OCI-LY3 (cell line): Measurements from ENCODE around the gene TMEM184B.

Experiments
- H2AFZ ChIP-seq: fragments of 200-600, 300-600 bp; shearing (Covaris generic); 2 replicates; pipeline ENCODE4 v1.6.0; 2014; ENCODE audit warnings: antibody characterized with exemption, low read depth, low read length
- H3K27ac ChIP-seq: fragments of 200-600, 300-600 bp; sonication (generic); 2 replicates; pipeline ENCODE4 v1.5.1; 2014; ENCODE audit warnings: mild to moderate bottlenecking, low read length, moderate library complexity, mixed read lengths
- H3K27me3 ChIP-seq: fragments of 200-600, 300-600 bp; sonication (generic); 2 replicates; pipeline ENCODE4 v1.6.1; 2014; ENCODE audit warnings: low read depth, low read length, mixed read lengths
- H3K36me3 ChIP-seq: fragments of 200-600, 300-600 bp; sonication (generic); replicated peaks from 2 replicates; pipeline ENCODE3; 2014; ENCODE audit warnings: low read depth, low read length, mixed read lengths
- H3K4me1 ChIP-seq: fragments of 300-600, 200-600 bp; sonication (generic); 2 replicates; pipeline ENCODE4 v1.6.1; 2014; ENCODE audit warnings: low read length, mixed read lengths
- H3K4me2 ChIP-seq: fragments of 200-600, 300-600 bp; sonication (generic); 2 replicates; pipeline ENCODE4 v1.6.1; 2014; ENCODE audit warnings: low read length, mixed read lengths
- H3K4me3 ChIP-seq: fragments of 300-600, 200-600 bp; sonication (generic); 2 replicates; pipeline ENCODE4 v1.5.1; 2014; ENCODE audit warnings: antibody characterized with exemption, mild to moderate bottlenecking, low read length, moderate library complexity
- H3K79me2 ChIP-seq: fragments of 300-600, 200-600 bp; shearing (Covaris generic); 2 replicates; pipeline ENCODE4 v1.6.1; 2014; ENCODE audit warnings: mild to moderate bottlenecking, low read length, mixed read lengths
- H3K9ac ChIP-seq: fragments of 300-600, 200-600 bp; shearing (Covaris generic); 2 replicates; pipeline ENCODE4 v1.6.0; 2014; ENCODE audit warnings: mild to moderate bottlenecking, low read length, moderate library complexity
- H3K9me3 ChIP-seq: fragments of 200-600, 300-600 bp; shearing (Covaris generic); 2 replicates; pipeline ENCODE4 v1.6.1; 2014; ENCODE audit warnings: low read length, mixed read lengths; ENCODE audit not compliant: insufficient read depth
- H4K20me1 ChIP-seq: fragments of 200-600, 300-600 bp; sonication (generic); 2 replicates; pipeline ENCODE4 v1.6.1; 2016; ENCODE audit warnings: low read length, mixed read lengths; ENCODE audit not compliant: insufficient read depth
- CTCF ChIP-seq: fragments of 200-600, 300-600 bp; sonication (generic); IDR thresholded peaks from 2 replicates; pipeline ENCODE4 v1.5.1; 2014; ENCODE audit warnings: antibody characterized with exemption, low read length, low read depth
- EZH2phosphoT487 ChIP-seq: fragments of 200-600 bp; shearing (Covaris generic); IDR thresholded peaks from 2 replicates; pipeline ENCODE4 v1.6.1; 2018; ENCODE audit warnings: antibody characterized with exemption, mixed run types, low read depth

Gene TMEM184B

GRCh38 chr22:38260761-38261681, 11.8 kb downstream of the TMEM184B start:
- Histone ChIP-seq H3K27me3 (no peaks in the 10 kb centered on the region), H2AFZ (no peak overlapping the region), H3K4me1 (peaks cover 57% of the 10 kb centered on the region), H3K36me3 (peaks cover 45% of the 10 kb centered on the region), H3K4me3 (peak overlapping the region; percentile 64), H3K4me2 (peak overlapping the region; percentile 69), H3K27ac (peak overlapping the region; percentile 90), H3K79me2 (peaks cover 95% of the 10 kb centered on the region), H4K20me1 (peaks cover 75% of the 10 kb centered on the region), H3K9ac (peak overlapping the region; percentile 72), H3K9me3 (no peaks in the 10 kb centered on the region)
- TF ChIP-seq EZH2phosphoT487 (no peak), CTCF (peak; percentile 44)

DNA sequence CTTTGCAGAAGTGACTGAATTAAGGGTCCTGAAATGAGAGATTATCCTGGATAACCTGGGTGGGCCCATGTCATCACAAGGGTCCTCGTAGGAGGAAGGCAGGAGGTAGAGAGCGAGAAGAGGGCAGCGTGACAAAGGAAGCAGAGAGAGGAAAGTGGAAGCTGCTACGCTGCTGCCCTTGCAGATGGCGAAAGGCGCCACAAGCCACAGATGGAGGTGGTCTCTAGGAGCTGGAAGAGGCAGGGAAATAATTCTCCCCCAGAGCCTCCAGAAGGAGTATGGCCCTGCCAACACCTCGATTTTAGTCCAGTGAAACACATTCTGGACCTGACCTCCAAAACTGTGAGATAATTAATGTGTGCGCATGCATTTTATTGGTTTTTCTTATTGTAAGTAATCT, 13.4 kb downstream of the TMEM184B start:
- H3K27me3 ChIP-seq: no peaks in the 10 kb centered on the region
- H3K4me1 ChIP-seq: peaks cover 57% of the 10 kb centered on the region
- peak overlapping the region; percentile 90 for H3K27ac ChIP-seq
- H3K79me2 ChIP-seq: peaks cover 95% of the 10 kb centered on the region
- peaks cover 68% of the 10 kb centered on the region for H4K20me1 ChIP-seq
- H3K4me3 ChIP-seq: no peak overlapping the region
- peaks cover 35% of the 10 kb centered on the region for H3K36me3 ChIP-seq
- H3K4me2 ChIP-seq: peak overlapping the region; percentile 69
- TF ChIP-seq EZH2phosphoT487 (no peak), CTCF (no peak)
- no peaks in the 10 kb centered on the region for H3K9me3 ChIP-seq
- peak overlapping the region; percentile 51; the same call in 1 of the 2 replicates for H3K9ac ChIP-seq
- H2AFZ ChIP-seq: no peak overlapping the region

DNA sequence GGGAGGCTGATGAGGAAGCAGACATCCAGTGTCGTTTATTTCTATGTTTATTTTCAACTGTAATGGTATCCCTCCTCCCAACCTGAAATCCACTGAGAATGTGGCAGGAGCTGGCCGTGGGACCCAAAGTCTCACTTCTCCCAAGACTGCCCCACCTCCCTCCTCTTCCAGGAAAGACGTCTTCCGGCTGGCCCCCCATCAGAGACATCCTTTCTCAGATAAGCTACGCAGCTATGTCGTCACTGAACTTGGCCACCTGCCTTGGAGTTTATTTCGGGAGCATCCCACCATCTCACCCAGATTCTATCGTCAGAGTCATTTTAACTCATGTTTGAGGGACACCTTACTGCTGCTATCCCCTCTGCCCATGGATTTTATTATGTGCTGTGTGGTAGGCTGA, 13.9 kb downstream of the TMEM184B start:
- Histone ChIP-seq H2AFZ (no peak overlapping the region), H4K20me1 (peaks cover 68% of the 10 kb centered on the region), H3K27ac (peak overlapping the region; percentile 90; the same call in 1 of the 2 replicates)

More for the DNA sequence above, 13.9 kb downstream of the TMEM184B start:
- H3K36me3 ChIP-seq: peaks cover 30% of the 10 kb centered on the region
- no peaks in the 10 kb centered on the region for H3K27me3 ChIP-seq
- peak overlapping the region; percentile 51; the same call in 1 of the 2 replicates for H3K9ac ChIP-seq
- H3K4me3 ChIP-seq: no peak overlapping the region
- peaks cover 95% of the 10 kb centered on the region for H3K79me2 ChIP-seq
- TF ChIP-seq EZH2phosphoT487 (no peak), CTCF (no peak)
- no peaks in the 10 kb centered on the region for H3K9me3 ChIP-seq
- peaks cover 57% of the 10 kb centered on the region for H3K4me1 ChIP-seq
- H3K4me2 ChIP-seq: peak overlapping the region; percentile 69
